Right renal cortex interstitium (tissue), 3 donors: ENCODE results near the gene CTAGE8. TPM values are rescaled to one million over a fixed set of nuclear protein-coding genes. Genes with fewer than 3 reads are reported as not detected.

ENCODE experiments used
- polyA plus RNA-seq, 3 donors: library from polyadenylated mRNA; unstranded; fragments of 120-200 nt; gene quantifications; one replicate each; pipeline ENCODE4 v1.2.1, GENCODE V29; 2013; ENCODE audit not compliant: insufficient read length in 3 of 3

Gene CTAGE8
- polyA plus RNA-seq, 3 donors: 5.5 to 9.4 (median 7.7) TPM

Other genes with a start within 250 kb of the CTAGE8 start
- gene OR2A5, start 220.3 kb downstream of the CTAGE8 start, polyA plus RNA-seq: under 1 TPM in 2 of 3 donors, not detected in 1; 0.04 to 0.08 TPM
- not detected for gene OR2A25, start 199.5 kb downstream of the CTAGE8 start, polyA plus RNA-seq
- gene OR2A12, start 183.0 kb downstream of the CTAGE8 start, polyA plus RNA-seq: not detected
- gene OR2A2, start 159.7 kb downstream of the CTAGE8 start, polyA plus RNA-seq: not detected
- not detected for gene OR2A14, start 146.1 kb downstream of the CTAGE8 start, polyA plus RNA-seq
- 1 to 10 TPM; 2.6 to 5.0 (median 2.7) TPM for gene CTAGE4, start 85.8 kb downstream of the CTAGE8 start, polyA plus RNA-seq
- 10 to 100 TPM; 22.3 to 28.7 (median 26.8) TPM for gene ARHGEF35, start 73.5 kb downstream of the CTAGE8 start, polyA plus RNA-seq
- 1 to 10 TPM in 2 of 3 donors, under 1 TPM in 1; 0.97 to 1.5 (median 1.0) TPM for gene OR2A42, start 29.7 kb downstream of the CTAGE8 start, polyA plus RNA-seq
- 1 to 10 TPM; 6.9 to 9.2 (median 7.0) TPM for gene OR2A7, start 4.5 kb downstream of the CTAGE8 start, polyA plus RNA-seq
- gene OR2A1, start 43.1 kb upstream of the CTAGE8 start, polyA plus RNA-seq: under 1 TPM; 0.10 to 0.44 (median 0.39) TPM
- gene ARHGEF5, start 86.1 kb upstream of the CTAGE8 start, polyA plus RNA-seq: 10 to 100 TPM; 21.3 to 22.2 (median 21.6) TPM
- gene NOBOX, start 134.4 kb upstream of the CTAGE8 start, polyA plus RNA-seq: not detected